GM21529 (cell line): ENCODE measurements around the gene PITX1.
"Not testable (repeated sequence)": the region's sequence is repeated elsewhere in the genome, so short reads cannot be mapped to it uniquely, and the experiment has no call there.

Experiments used
- ATAC-seq: cut with Tn5 transposase; IDR thresholded peaks from one replicate; pipeline ENCODE4 v1.9.1; 2021; ENCODE audit not compliant: unreplicated experiment

The PITX1 gene

GRCh38 chr5:135011355-135012032 is 22.5 kb downstream of the PITX1 start:
- ATAC-seq = no peak

- no peak for ATAC-seq
These were observed 23.3 kb downstream of the PITX1 start for GRCh38 chr5:135010502-135011354.

GRCh38 chr5:135009736-135010501 is 24.1 kb downstream of the PITX1 start:
- ATAC-seq = no peak

- no peak for ATAC-seq
These were observed 24.9 kb downstream of the PITX1 start for GRCh38 chr5:135008981-135009735.

- no peak for ATAC-seq
These were observed 25.5 kb downstream of the PITX1 start for GRCh38 chr5:135008556-135008955.

GRCh38 chr5:135007749-135008363 is 26.2 kb downstream of the PITX1 start:
- ATAC-seq = no peak

- no peak for ATAC-seq
These were observed 26.7 kb downstream of the PITX1 start for GRCh38 chr5:135007305-135007704.

GRCh38 chr5:135005076-135005475 is 29.0 kb downstream of the PITX1 start:
- no peak for ATAC-seq

- no peak for ATAC-seq
These were observed 29.7 kb downstream of the PITX1 start for GRCh38 chr5:135004376-135004775.

- not testable (repeated sequence) for ATAC-seq
These were observed 36.0 kb downstream of the PITX1 start for GRCh38 chr5:134998068-134998467.

- no peak for ATAC-seq
These were observed 37.0 kb downstream of the PITX1 start for GRCh38 chr5:134997015-134997414.

- ATAC-seq = no peak
These were observed 38.1 kb downstream of the PITX1 start for GRCh38 chr5:134995850-134996402.

- ATAC-seq = no peak
These were observed 39.4 kb downstream of the PITX1 start for GRCh38 chr5:134994560-134995156.

GRCh38 chr5:134993161-134993560 is 40.9 kb downstream of the PITX1 start:
- no peak for ATAC-seq

- no peak for ATAC-seq
These were observed 41.9 kb downstream of the PITX1 start for GRCh38 chr5:134992148-134992547.

GRCh38 chr5:134990183-134990582 is 43.8 kb downstream of the PITX1 start:
- ATAC-seq = not testable (repeated sequence)

- no peak for ATAC-seq
These were observed 44.7 kb downstream of the PITX1 start for GRCh38 chr5:134989266-134989830.

- no peak for ATAC-seq
These were observed 51.8 kb downstream of the PITX1 start for GRCh38 chr5:134982230-134982629.

- no peak for ATAC-seq
These were observed 54.6 kb downstream of the PITX1 start for GRCh38 chr5:134979416-134979815.
